NCI-H526 (cell line): ENCODE measurements around the gene COL20A1.
"Not testable (repeated sequence)": the region's sequence is repeated elsewhere in the genome, so short reads cannot be mapped to it uniquely, and the experiment has no call there.

ENCODE experiments used
- DNase-seq, 2 experiments: peaks; one replicate each; lab custom pipeline; 2025; lab: John Stamatoyannopoulos, UW

The COL20A1 gene

GRCh38 chr20:63377256-63377941, 84.4 kb downstream of the COL20A1 start:
- DNase-seq, result peak; percentile 49 to 77

- DNase-seq, result no peak
Observed at GRCh38 chr20:63377951-63378381, 85.0 kb downstream of the COL20A1 start.

GRCh38 chr20:63378626-63379025, 85.6 kb downstream of the COL20A1 start:
- DNase-seq, result no peak

GRCh38 chr20:63379296-63379695, 86.3 kb downstream of the COL20A1 start:
- DNase-seq, result no peak

GRCh38 chr20:63379872-63380271, 86.9 kb downstream of the COL20A1 start:
- not testable (repeated sequence) for DNase-seq

- no peak for DNase-seq
Observed at GRCh38 chr20:63380346-63380870, 87.4 kb downstream of the COL20A1 start.

- peak in 1 of 2 experiments; percentile 47 for DNase-seq
Observed at GRCh38 chr20:63381781-63382431, 88.9 kb downstream of the COL20A1 start.

- no peak for DNase-seq
Observed at GRCh38 chr20:63382551-63383300, 89.7 kb downstream of the COL20A1 start.

- no peak for DNase-seq
Observed at GRCh38 chr20:63383556-63383955, 90.6 kb downstream of the COL20A1 start.

GRCh38 chr20:63384336-63384735, 91.3 kb downstream of the COL20A1 start:
- no peak for DNase-seq
